Pancreas (tissue), 10 donors: ENCODE results near the gene ZNF416. TPM values are rescaled to one million over a fixed set of nuclear protein-coding genes. Genes with fewer than 3 reads are reported as not detected.

Experiments
- ATAC-seq, 4 donors: fragments of 200-7000 bp; cut with Tn5 transposase; one replicate each; pipeline versions ENCODE4 v1.8.0 to v1.9.1; 2020; ENCODE audit warnings: mild to moderate bottlenecking in 4 of 4, moderate library complexity in 4 of 4
- DNase-seq, 6 donors: peaks; one replicate each; pipeline ENCODE4 v3.0.0-alpha.2; 2020
- FAIRE-seq: peaks from 2 replicates; lab custom pipeline; 2012; peaks lifted over from hg19 to GRCh38; lab: Jason Lieb, UNC
- H3K27ac ChIP-seq, 4 donors: fragments of 200-600 bp; sonication (generic); 1 replicate in 3 of 4; 2 replicates in 1 of 4; pipeline versions ENCODE4 v1.5.0 to v1.8.0; 2020
- H3K27me3 ChIP-seq, 4 donors: fragments of 200-600 bp; one replicate each; pipeline ENCODE4 v1.8.0; 2021
- H3K36me3 ChIP-seq, 3 donors: fragments of 200-600 bp; sonication (generic) in 1 of 3; one replicate each; pipeline versions ENCODE4 v1.5.0 to v1.8.0; 2020 to 2021
- H3K4me1 ChIP-seq, 3 donors: fragments of 200-600 bp; one replicate each; pipeline ENCODE4 v1.8.0; 2021
- H3K4me3 ChIP-seq, 4 donors: fragments of 200-600 bp; sonication (generic) in 2 of 4; one replicate each; pipeline versions ENCODE4 v1.5.0 to v1.8.0; 2020 to 2021
- H3K9me3 ChIP-seq, 4 donors: fragments of 200-600 bp; one replicate each; pipeline ENCODE4 v1.8.0; 2021
- WGBS, 2 donors: extraction: QIAGEN DNeasy Blood & Tissue Kit; methylation state at CpG; one replicate each; pipeline ENCODE4 v1.1.7; 2013; 5-methylcytosine and 5-hydroxymethylcytosine counted together
- intact Hi-C, 3 donors: fragments of 100-400 bp; cut with DNase I; formaldehyde crosslinking; loops; one replicate each; pipeline versions ENCODE4 v1.11.1 to v1.14.2; 2022
- polyA plus RNA-seq, 2 donors: library from polyadenylated mRNA; stranded (reverse); fragments of 200-250 nt; gene quantifications; one replicate each; pipeline ENCODE4 v1.2.3, GENCODE V29; 2013
- total RNA-seq, 6 donors: library from RNA; stranded (reverse); fragmentation: NEBNext Ultra II Directional in 4 of 6; extraction: Animal tissue kit (Norgen Biotek cat#: 25700) in 4 of 6; gene quantifications; one replicate each; pipeline versions ENCODE4 v1.2.1 to v1.2.4, GENCODE V29; 2021 to 2023
- TF ChIP-seq, protein P1 (sequence below), 4 donors: fragments of 200-600 bp; sonication (generic) in 3 of 4; IDR thresholded peaks; one replicate each; pipeline versions ENCODE4 v1.5.0 to v1.8.0; 2021; ENCODE audit warnings: antibody characterized with exemption in 4 of 4
- donor health status: healthy with polysubstance abuse.
- donor health status: DM: no; HTN: no; CAD: no; lungs with moderate emphysema.
- donor health status: DM: no; HTN: no; CAD: no.
- donor health status: control.
- donor health status: control.
- donor health status: Bipolar disorder and iron deficiency.
- donor health status: DM: yes; HTN: yes; CAD: no.
- donor health status: DM: no; HTN: no; CAD: no.
- donor health status: DM: no; HTN: no; CAD: no.
- donor health status: DM: yes; HTN: yes; CAD: no.

The ZNF416 gene
- total and polyA plus RNA-seq, 8 donors: 0.91 to 2.7 (median 1.8) TPM

DNA sequence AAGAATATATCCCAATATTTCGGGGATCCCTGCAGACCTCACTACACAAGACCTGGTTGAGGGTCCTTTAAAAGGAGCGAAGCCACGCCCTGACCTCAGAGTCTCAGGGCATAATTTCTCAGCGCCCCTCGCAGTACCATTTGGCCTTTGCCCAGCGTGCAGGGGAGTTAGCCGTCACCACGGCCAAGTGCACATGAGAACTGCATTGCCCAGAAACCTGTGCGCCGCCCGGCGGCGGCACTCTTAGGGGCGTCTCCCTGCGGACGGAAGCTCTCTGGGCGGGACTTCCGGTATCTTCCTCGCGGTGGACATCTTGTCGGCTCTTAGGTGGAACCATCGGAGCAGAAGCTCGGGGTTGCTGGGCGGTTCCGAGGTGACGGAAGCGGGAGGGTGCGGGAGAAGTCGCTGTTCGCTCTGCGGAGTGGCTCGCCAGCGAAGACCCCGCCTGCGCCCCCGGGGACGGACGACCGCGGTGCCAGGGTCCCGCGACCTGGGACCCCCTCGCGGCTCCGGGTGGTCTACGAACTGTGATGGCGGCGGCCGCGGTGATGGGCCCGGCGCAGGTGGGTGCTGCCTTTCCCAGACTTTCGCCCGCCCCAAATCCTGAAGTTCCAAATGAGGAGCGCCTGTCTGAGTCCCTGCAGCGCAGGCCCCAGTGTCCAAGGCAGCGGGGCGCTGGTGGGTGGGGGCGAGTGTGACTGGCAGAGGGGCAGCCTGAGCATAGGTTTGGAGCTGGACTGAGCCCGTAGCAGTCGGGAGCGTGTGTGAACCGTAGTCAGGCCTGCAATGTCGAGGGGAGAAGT is 35.4 kb upstream of the ZNF416 start, which contains the start of gene ZNF134:
TSS of gene ZNF134 (plus strand) at position 302 of the 803 bp plus-strand sequence. CDS start 5,227 bp downstream, outside the sequence.
- DNase-seq: peak; percentile 86 to 95 (median 91)
- Histone ChIP-seq H3K4me3 (peak within 1 kb of the TSS; percentile 97 to 100 (median 100)), H3K27ac (no peak within 1 kb of the TSS), H3K9me3 (peaks cover 0 to 8% (median 2%) of the 10 kb centered on the region in 4 donors), H3K36me3 (peaks cover 0 to 14% (median 5%) of the 10 kb centered on the region in 3 donors), H3K4me1 (peaks cover 0 to 9% (median 0%) of the 10 kb centered on the region in 3 donors), H3K27me3 (no peaks in the 10 kb centered on the region)
- TF ChIP-seq, protein P1, sequence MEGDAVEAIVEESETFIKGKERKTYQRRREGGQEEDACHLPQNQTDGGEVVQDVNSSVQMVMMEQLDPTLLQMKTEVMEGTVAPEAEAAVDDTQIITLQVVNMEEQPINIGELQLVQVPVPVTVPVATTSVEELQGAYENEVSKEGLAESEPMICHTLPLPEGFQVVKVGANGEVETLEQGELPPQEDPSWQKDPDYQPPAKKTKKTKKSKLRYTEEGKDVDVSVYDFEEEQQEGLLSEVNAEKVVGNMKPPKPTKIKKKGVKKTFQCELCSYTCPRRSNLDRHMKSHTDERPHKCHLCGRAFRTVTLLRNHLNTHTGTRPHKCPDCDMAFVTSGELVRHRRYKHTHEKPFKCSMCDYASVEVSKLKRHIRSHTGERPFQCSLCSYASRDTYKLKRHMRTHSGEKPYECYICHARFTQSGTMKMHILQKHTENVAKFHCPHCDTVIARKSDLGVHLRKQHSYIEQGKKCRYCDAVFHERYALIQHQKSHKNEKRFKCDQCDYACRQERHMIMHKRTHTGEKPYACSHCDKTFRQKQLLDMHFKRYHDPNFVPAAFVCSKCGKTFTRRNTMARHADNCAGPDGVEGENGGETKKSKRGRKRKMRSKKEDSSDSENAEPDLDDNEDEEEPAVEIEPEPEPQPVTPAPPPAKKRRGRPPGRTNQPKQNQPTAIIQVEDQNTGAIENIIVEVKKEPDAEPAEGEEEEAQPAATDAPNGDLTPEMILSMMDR (IDR thresholded peaks at IDR 0.05): no peak
- ATAC-seq: peak; percentile 100
- intact Hi-C loops: no loop called here
- FAIRE-seq: no peak
- WGBS, 2 donors: 2% methylated on average over 64 of the region's 64 CpGs

- no peak for FAIRE-seq
These were observed 32.4 kb upstream of the ZNF416 start for GRCh38 chr19:57611113-57611512.

DNA sequence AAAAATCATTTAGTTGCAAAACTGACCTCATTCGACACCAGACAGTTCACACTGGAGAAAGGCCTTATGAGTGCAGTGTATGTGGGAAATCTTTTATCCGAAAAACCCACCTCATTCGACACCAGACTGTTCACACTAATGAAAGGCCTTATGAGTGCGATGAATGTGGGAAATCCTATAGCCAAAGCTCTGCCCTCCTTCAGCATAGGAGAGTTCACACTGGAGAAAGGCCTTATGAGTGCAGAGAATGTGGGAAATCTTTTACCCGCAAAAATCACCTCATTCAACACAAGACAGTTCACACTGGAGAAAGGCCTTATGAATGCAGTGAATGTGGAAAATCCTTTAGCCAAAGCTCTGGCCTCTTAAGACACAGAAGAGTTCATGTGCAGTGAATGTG is 28.2 kb upstream of the ZNF416 start:
- TF ChIP-seq, protein P1 (IDR thresholded peaks at IDR 0.05): no peak
- no peaks in the 10 kb centered on the region for H3K4me1 ChIP-seq
- no peaks in the 10 kb centered on the region for H3K27me3 ChIP-seq
- H3K4me3 ChIP-seq: no peak overlapping the region
- FAIRE-seq (no peak), DNase-seq (no peak), ATAC-seq (no peak)
- intact Hi-C loops: no loop called here
- peaks cover 0 to 11% (median 5%) of the 10 kb centered on the region in 3 donors for H3K36me3 ChIP-seq
- 95 to 96% methylated on average over 5 of the region's 5 CpGs for WGBS, 2 donors
- H3K9me3 ChIP-seq: no peaks in the 10 kb centered on the region
- H3K27ac ChIP-seq: no peak overlapping the region

More at GRCh38 chr19:57611113-57611512, 32.4 kb upstream of the ZNF416 start:
- TF ChIP-seq, protein P1 (IDR thresholded peaks at IDR 0.05): no peak
- no peak for DNase-seq
- H3K4me1 ChIP-seq: peaks cover 0 to 9% (median 0%) of the 10 kb centered on the region in 3 donors
- ATAC-seq: no peak
- 79 to 88% methylated on average over 4 of the region's 4 CpGs for WGBS, 2 donors
- no peak overlapping the region for H3K27ac ChIP-seq
- peaks cover 0 to 4% (median 0%) of the 10 kb centered on the region in 4 donors for H3K9me3 ChIP-seq
- no peak overlapping the region for H3K4me3 ChIP-seq
- no peaks in the 10 kb centered on the region for H3K27me3 ChIP-seq
- peaks cover 0 to 5% (median 0%) of the 10 kb centered on the region in 3 donors for H3K36me3 ChIP-seq
- intact Hi-C loops: no loop called here

- H3K4me3 ChIP-seq: peak within 1 kb of the TSS; percentile 60 to 79 (median 72)
- WGBS, 2 donors: 0 to 1% methylated on average over 51 to 53 of the region's 53 CpGs
- ATAC-seq: peak; percentile 100
- H3K9me3 ChIP-seq: no peaks in the 10 kb centered on the region
- no peak within 1 kb of the TSS for H3K27ac ChIP-seq
- H3K27me3 ChIP-seq: no peaks in the 10 kb centered on the region
- peak; percentile 90 to 99 (median 94) for DNase-seq
- H3K36me3 ChIP-seq: no peaks in the 10 kb centered on the region
- FAIRE-seq: no peak
- intact Hi-C loops: no loop called here
- peaks cover 0 to 4% (median 0%) of the 10 kb centered on the region in 3 donors for H3K4me1 ChIP-seq
- TF ChIP-seq, protein P1 (IDR thresholded peaks at IDR 0.05): no peak
These were observed 21.2 kb upstream of the ZNF416 start, which contains the start of gene ZNF530 for GRCh38 chr19:57599761-57600383. ZNF530 (plus strand) TSS chr19:57599885; CDS start chr19:57604346, 4,461 bp downstream.
